HCT116 (cell line): ENCODE results near the gene ARAP1. TPM values are rescaled to one million over a fixed set of nuclear protein-coding genes. Genes with fewer than 3 reads are reported as not detected.

Source experiments
- ATAC-seq: fragments of 200-7000 bp; cut with Tn5 transposase; 2 replicates; pipeline ENCODE4 v1.9.1; 2020; ENCODE audit warnings: mild to moderate bottlenecking, moderate library complexity
- BruUV-seq: library from RNA; stranded (reverse); fragments of 400-500 nt; replicated peaks from 2 replicates; lab custom pipeline; 2021; lab: Mats Ljungman, UMichigan
- CTCF ChIA-PET: fragments of 300-600 bp; sonication (Branson Sonifier 250); formaldehyde crosslinking; loops from one replicate; lab custom pipeline; 2021; ENCODE audit warnings: antibody characterized with exemption; lab: Charles Lee
- POLR2A ChIA-PET: fragments of 300-600, 350-600 bp; sonication (Branson Sonifier 250); formaldehyde crosslinking; loops from one replicate; lab custom pipeline; 2021; ENCODE audit warnings: antibody characterized with exemption; lab: Charles Lee
- RAD21 ChIA-PET, 2 experiments: fragments of 300-600 bp; sonication (Branson Sonifier 250); formaldehyde crosslinking; loops; one replicate each; lab custom pipeline; 2023; ENCODE audit warnings: low total read pairs in 2 of 2; ENCODE audit not compliant: uncharacterized antibody in 2 of 2, unreplicated experiment in 2 of 2, low non-redundant PET in 1 of 2; lab: Charles Lee
- DNase-seq: peaks from one replicate; pipeline ENCODE4 v3.0.0-alpha.2; 2010; ENCODE audit warnings: low read depth, low spot score
- H2AFZ ChIP-seq: fragments of 200-600 bp; shearing (Covaris generic), sonication (generic); 2 replicates; pipeline ENCODE4 v1.6.1; 2017; ENCODE audit warnings: low read depth, mixed run types, mixed read lengths, antibody characterized with exemption, low read length; ENCODE audit not compliant: poor library complexity, severe bottlenecking
- H3K27ac ChIP-seq: 2 replicates; pipeline ENCODE4 v1.5.1; 2012; ENCODE audit warnings: low read depth, low read length
- H3K27me3 ChIP-seq: fragments of 200-600 bp; sonication (generic); 2 replicates; pipeline ENCODE4 v1.6.1; 2016; ENCODE audit warnings: mixed run types, low read length, mixed read lengths; ENCODE audit not compliant: insufficient read depth
- H3K36me3 ChIP-seq, 2 experiments: fragments of 200-500 bp in 1 of 2; fragments of 200-600 bp in 1 of 2; sonication (Bioruptor generic) in 1 of 2; sonication (generic) in 1 of 2; 2 replicates each; pipeline versions ENCODE4 v1.5.1 to v1.6.1; 2014 to 2016; ENCODE audit warnings: low read length in 2 of 2, inconsistent platforms in 1 of 2, mixed read lengths in 1 of 2, mixed run types in 1 of 2; ENCODE audit not compliant: insufficient read depth in 2 of 2, control insufficient read depth in 1 of 2
- H3K4me1 ChIP-seq, 2 experiments: fragments of 200-600 bp in 1 of 2; sonication (generic) in 1 of 2; 2 replicates each; pipeline versions ENCODE4 v1.5.1 to v1.6.1; 2012 to 2017; ENCODE audit warnings: low read length in 2 of 2, inconsistent platforms in 1 of 2, mild to moderate bottlenecking in 1 of 2, mixed read lengths in 1 of 2, mixed run types in 1 of 2, moderate library complexity in 1 of 2; ENCODE audit not compliant: insufficient read depth in 2 of 2, control insufficient read depth in 1 of 2
- H3K4me2 ChIP-seq: fragments of 200-600 bp; sonication (generic); 2 replicates; pipeline ENCODE4 v1.6.1; 2017; ENCODE audit warnings: mixed run types, low read length, mixed read lengths
- H3K4me3 ChIP-seq, 2 experiments: fragments of 200-600 bp in 1 of 2; sonication (generic) in 1 of 2; replicated peaks in 1 of 2; 2 replicates each; pipeline ENCODE4 v1.5.1; 2011 to 2016; ENCODE audit warnings: low read length in 2 of 2, control low read depth in 1 of 2, low read depth in 1 of 2, mild to moderate bottlenecking in 1 of 2, mixed read lengths in 1 of 2, mixed run types in 1 of 2
- H3K79me2 ChIP-seq: fragments of 200-600 bp; sonication (generic); 2 replicates; pipeline ENCODE4 v1.6.1; 2017; ENCODE audit warnings: mild to moderate bottlenecking, mixed run types, low read length, moderate library complexity, mixed read lengths; ENCODE audit not compliant: insufficient read depth
- H3K9ac ChIP-seq: fragments of 200-600 bp; sonication (generic); 2 replicates; pipeline ENCODE4 v1.6.1; 2016; ENCODE audit warnings: low read length, mixed read lengths
- H3K9me2 ChIP-seq: fragments of 200-600 bp; sonication (generic), shearing (Covaris generic); 2 replicates; pipeline ENCODE4 v1.6.1; 2017; ENCODE audit warnings: mixed run types, mild to moderate bottlenecking, moderate library complexity; ENCODE audit not compliant: insufficient read depth
- H3K9me3 ChIP-seq, 2 experiments: fragments of 200-500 bp in 1 of 2; fragments of 200-600 bp in 1 of 2; sonication (Bioruptor generic) in 1 of 2; sonication (generic) in 1 of 2; 2 replicates each; pipeline ENCODE4 v1.6.1; 2014 to 2017; ENCODE audit warnings: low read length in 2 of 2, mixed read lengths in 2 of 2, inconsistent platforms in 1 of 2, low read depth in 1 of 2, mild to moderate bottlenecking in 1 of 2, mixed run types in 1 of 2, moderate library complexity in 1 of 2; ENCODE audit not compliant: control insufficient read depth in 1 of 2, insufficient read depth in 1 of 2
- H4K20me1 ChIP-seq: fragments of 200-600 bp; sonication (generic), shearing (Covaris generic); 2 replicates; pipeline ENCODE4 v1.6.1; 2017; ENCODE audit warnings: mixed run types, mild to moderate bottlenecking, moderate library complexity; ENCODE audit not compliant: insufficient read depth
- ELF1 ChIP-seq: IDR thresholded peaks from 2 replicates; pipeline ENCODE4 v1.6.1; 2012; ENCODE audit warnings: low read depth, borderline replicate concordance
- JUND ChIP-seq: IDR thresholded peaks from 2 replicates; pipeline ENCODE4 v1.6.1; 2012
- SP1 ChIP-seq: IDR thresholded peaks from 2 replicates; pipeline ENCODE4 v1.6.1; 2012; ENCODE audit warnings: low read depth
- SRF ChIP-seq: IDR thresholded peaks from 2 replicates; pipeline ENCODE4 v1.6.1; 2012; ENCODE audit warnings: low read depth
- ZFX ChIP-seq: fragments of 450-650 bp; IDR thresholded peaks from 2 replicates; pipeline ENCODE4 v1.6.1; 2017
- intact Hi-C: fragments of 100-400 bp; cut with micrococcal nuclease; formaldehyde crosslinking; loops from 2 replicates; pipeline ENCODE4 v1.10.0; 2022
- total RNA-seq: library from RNA; stranded (reverse); gene quantifications from one replicate; pipeline ENCODE4 v1.2.1, GENCODE V29; 2021; ENCODE audit not compliant: unreplicated experiment
- TF ChIP-seq, protein P1 (sequence below): IDR thresholded peaks from 2 replicates; pipeline ENCODE4 v1.6.1; 2012

The ARAP1 gene
- total RNA-seq, 1 experiment from 2014 or later: 57.4 TPM

DNA sequence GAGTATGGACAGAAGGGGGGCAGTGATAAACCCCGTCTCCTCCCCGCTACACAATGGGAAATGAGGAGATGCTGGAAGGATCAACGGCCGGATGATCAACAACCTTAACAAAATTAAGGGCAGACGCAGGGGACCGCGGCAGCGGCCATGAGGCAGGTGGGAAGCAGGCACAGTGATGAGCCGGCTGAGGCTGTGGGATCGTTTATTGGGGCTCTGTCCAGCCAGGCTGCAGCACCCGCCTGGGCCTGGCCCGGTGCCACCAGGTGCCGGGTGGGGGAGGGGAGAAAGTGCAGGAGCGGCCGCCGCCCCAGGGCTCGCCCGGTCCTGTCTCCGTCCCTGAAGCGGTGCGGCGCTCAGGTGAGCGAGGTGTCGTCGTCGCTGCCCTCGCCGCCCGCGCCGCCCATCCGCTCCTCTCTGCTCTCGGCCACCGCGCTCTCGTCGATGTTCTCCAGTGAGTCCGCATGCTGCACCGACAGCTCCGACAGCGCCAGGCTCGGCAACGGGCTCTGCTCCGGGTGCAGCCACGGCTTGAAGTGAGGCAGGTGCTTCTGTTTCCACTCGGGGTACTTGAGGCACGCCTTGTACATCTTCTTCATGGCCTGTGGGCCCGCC, 2.4 kb upstream of the ARAP1 start:
- CTCF ChIA-PET: no interaction called here

DNA sequence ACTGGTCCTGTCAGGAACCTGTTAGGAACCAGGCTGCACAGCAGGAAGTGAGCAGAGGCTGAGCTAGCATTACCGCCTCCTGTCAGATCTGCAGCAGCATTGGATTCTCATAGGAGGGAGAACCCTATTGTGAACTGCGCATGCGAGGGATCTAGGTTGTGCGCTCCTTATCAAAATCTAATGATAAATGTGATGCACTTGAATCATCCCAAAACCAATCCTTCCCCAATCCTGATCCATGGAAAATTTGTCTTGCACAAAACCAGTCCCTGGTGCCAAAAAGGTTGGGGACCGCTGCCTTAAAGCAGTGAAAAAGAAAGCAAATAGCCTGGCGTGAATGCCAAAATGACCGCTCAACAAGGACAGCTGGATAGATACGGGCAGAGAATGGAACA, 1.9 kb upstream of the ARAP1 start:
- H3K4me3 ChIP-seq: no peak overlapping the region
- no peaks in the 10 kb centered on the region for H3K27me3 ChIP-seq
- no peaks in the 10 kb centered on the region for H3K9me3 ChIP-seq
- no peaks in the 10 kb centered on the region for H3K9me2 ChIP-seq
- 0 out of 4 replicates have a peak, but pooled peaks cover 0 to 2% of the 10 kb centered on the region in 2 experiments for H3K36me3 ChIP-seq
- CTCF ChIA-PET: no interaction called here
- no peak overlapping the region for H3K9ac ChIP-seq
- RAD21 ChIA-PET: no interaction called here
- ATAC-seq: no peak
- H3K4me2 ChIP-seq: no peak overlapping the region
- no peak for DNase-seq
- POLR2A ChIA-PET: no interaction called here
- peaks cover 13 to 23% of the 10 kb centered on the region in 2 experiments for H3K4me1 ChIP-seq
- H4K20me1 ChIP-seq: no peaks in the 10 kb centered on the region
- H2AFZ ChIP-seq: no peak overlapping the region
- peaks cover 12% of the 10 kb centered on the region; the same call in 1 of the 2 replicates for H3K79me2 ChIP-seq
- BruUV-seq: no TSS peak
- intact Hi-C loops: no loop called here
- no peak overlapping the region for H3K27ac ChIP-seq
- TF ChIP-seq JUND (no peak), ELF1 (no peak)
- TF ChIP-seq, protein P1, sequence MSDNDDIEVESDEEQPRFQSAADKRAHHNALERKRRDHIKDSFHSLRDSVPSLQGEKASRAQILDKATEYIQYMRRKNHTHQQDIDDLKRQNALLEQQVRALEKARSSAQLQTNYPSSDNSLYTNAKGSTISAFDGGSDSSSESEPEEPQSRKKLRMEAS: no peak
- TF ChIP-seq, all 23 proteins: peak for 0

More for the DNA sequence above, 2.4 kb upstream of the ARAP1 start:
- DNase-seq (no peak), ATAC-seq (no peak)
- Histone ChIP-seq H3K4me1 (peaks cover 13 to 23% of the 10 kb centered on the region in 2 experiments), H3K36me3 (0 out of 4 replicates have a peak, but pooled peaks cover 0 to 2% of the 10 kb centered on the region in 2 experiments), H3K9ac (no peak overlapping the region), H3K27me3 (no peaks in the 10 kb centered on the region), H2AFZ (no peak overlapping the region), H3K4me3 (no peak overlapping the region), H3K4me2 (no peak overlapping the region), H3K9me2 (no peaks in the 10 kb centered on the region), H4K20me1 (no peaks in the 10 kb centered on the region), H3K9me3 (no peaks in the 10 kb centered on the region), H3K79me2 (peaks cover 12% of the 10 kb centered on the region; the same call in 1 of the 2 replicates), H3K27ac (no peak overlapping the region)
- BruUV-seq: no TSS peak
- ChIA-PET POLR2A (no interaction called here), RAD21 (no interaction called here)
- intact Hi-C loops: no loop called here
- TF ChIP-seq SP1: no peak
- TF ChIP-seq, protein P1: no peak
- TF ChIP-seq ZFX: no peak
- no peak for TF ChIP-seq SRF
